Activated naive CD4-positive, alpha-beta T cell treated with anti-CD3 and anti-CD28 coated beads for 36 hours (primary cell): ENCODE results near the gene STXBP5L. TPM values are rescaled to one million over a fixed set of nuclear protein-coding genes. Genes with fewer than 3 reads are reported as not detected.

ENCODE experiments used
- CTCF ChIA-PET: fragments of 350-600 bp; sonication (Branson Sonifier 250); formaldehyde crosslinking; loops from one replicate; lab custom pipeline; 2021; ENCODE audit warnings: antibody characterized with exemption; lab: Charles Lee
- DNase-seq: peaks from one replicate; pipeline ENCODE4 v3.0.0-alpha.2; 2020
- H3K27ac Mint-ChIP-seq: one replicate; pipeline ENCODE4 v1.8.0; 2021; ENCODE audit warnings: mild to moderate bottlenecking, mixed read lengths
- H3K27me3 Mint-ChIP-seq: one replicate; pipeline ENCODE4 v1.8.0; 2021; ENCODE audit warnings: low read depth, mixed read lengths
- H3K36me3 Mint-ChIP-seq: one replicate; pipeline ENCODE4 v1.8.0; 2021; ENCODE audit warnings: low read depth, mixed read lengths
- H3K4me1 Mint-ChIP-seq: one replicate; pipeline ENCODE4 v1.8.0; 2021; ENCODE audit warnings: low read depth, mixed read lengths
- H3K4me3 Mint-ChIP-seq: one replicate; pipeline ENCODE4 v1.8.0; 2021; ENCODE audit warnings: mild to moderate bottlenecking, moderate library complexity, mixed read lengths
- H3K9me3 Mint-ChIP-seq: one replicate; pipeline ENCODE4 v1.8.0; 2021; ENCODE audit warnings: mixed read lengths
- intact Hi-C: fragments of 100-400 bp; cut with micrococcal nuclease; formaldehyde crosslinking; loops from one replicate; pipeline ENCODE4 v1.15.1; 2023
- microRNA-seq: library from miRNA; unstranded; fragments of <30 nt; microRNA quantifications from one replicate; pipeline ENCODE4 v1.2.0, GENCODE V29; 2022; ENCODE audit warnings: borderline microRNAs expressed, borderline replicate concordance
- total RNA-seq, 2 experiments: library from RNA; stranded (reverse); gene quantifications; one replicate each; pipeline ENCODE4 v1.2.3, GENCODE V29; 2021

Gene STXBP5L
- total RNA-seq, 2 experiments from 2014 or later, result not detected

DNA sequence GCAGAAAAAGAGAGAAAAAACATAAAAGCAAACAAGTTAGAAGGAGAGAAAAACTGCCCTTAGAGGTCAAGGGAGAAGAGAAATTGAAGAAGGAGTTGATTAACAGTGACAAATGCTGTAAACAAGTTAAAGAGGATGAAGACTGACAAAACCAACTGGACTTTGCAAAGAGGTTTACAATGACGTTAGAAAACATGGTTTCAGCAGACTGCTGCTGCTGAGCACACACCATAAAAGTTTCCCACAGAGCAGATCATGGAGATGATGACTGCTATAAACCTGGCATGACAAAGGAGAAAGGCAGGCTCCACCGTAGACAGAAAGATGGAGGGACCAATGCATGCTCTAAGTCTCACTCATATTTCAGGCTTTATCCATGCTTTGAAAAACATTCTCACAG, 559.1 kb downstream of the STXBP5L start:
- CTCF ChIA-PET, result no interaction called here
- no peak overlapping the region for H3K27ac Mint-ChIP-seq
- peaks cover 51% of the 10 kb centered on the region for H3K36me3 Mint-ChIP-seq
- H3K9me3 Mint-ChIP-seq, result no peaks in the 10 kb centered on the region
- DNase-seq, result no peak
- no peaks in the 10 kb centered on the region for H3K27me3 Mint-ChIP-seq
- H3K4me1 Mint-ChIP-seq, result no peaks in the 10 kb centered on the region
- H3K4me3 Mint-ChIP-seq, result no peak overlapping the region
- intact Hi-C loops, result no loop called here

GRCh38 chr3:121473001-121473400, 565.0 kb downstream of the STXBP5L start:
- no peaks in the 10 kb centered on the region for H3K27me3 Mint-ChIP-seq
- H3K27ac Mint-ChIP-seq, result no peak overlapping the region
- no peak for DNase-seq
- intact Hi-C loops, result no loop called here
- H3K36me3 Mint-ChIP-seq, result peaks cover 44% of the 10 kb centered on the region
- H3K9me3 Mint-ChIP-seq, result no peaks in the 10 kb centered on the region
- CTCF ChIA-PET, result no interaction called here
- no peaks in the 10 kb centered on the region for H3K4me1 Mint-ChIP-seq
- no peak overlapping the region for H3K4me3 Mint-ChIP-seq

Small RNAs within 50 kb of the gene (microRNA-seq; reads per million reads assigned to microRNA genes)
- not detected for gene MIR5682

Other genes starting within 250 kb of the STXBP5L start
- gene HGD, start 226.0 kb upstream of the STXBP5L start, total RNA-seq, result not detected
- 10 to 100 TPM; 34.7 to 36.8 TPM for gene RABL3, start 165.7 kb upstream of the STXBP5L start, total RNA-seq
- gene GTF2E1, start 165.5 kb upstream of the STXBP5L start, total RNA-seq, result 10 to 100 TPM; 13.2 TPM